Skeletal muscle cell (primary cell): ENCODE data around the gene KRTAP5-11.
"Not testable (repeated sequence)": the region's sequence is repeated elsewhere in the genome, so short reads cannot be mapped to it uniquely, and the experiment has no call there.

ENCODE experiments used
- DNase-seq: peaks from one replicate; pipeline ENCODE4 v3.0.0-alpha.2; 2010; ENCODE audit warnings: low read depth
- H3K4me3 ChIP-seq: 2 replicates; pipeline ENCODE4 v1.5.1; 2011; ENCODE audit warnings: low read depth, mild to moderate bottlenecking, control low read depth, low read length, moderate library complexity

Gene KRTAP5-11

DNA sequence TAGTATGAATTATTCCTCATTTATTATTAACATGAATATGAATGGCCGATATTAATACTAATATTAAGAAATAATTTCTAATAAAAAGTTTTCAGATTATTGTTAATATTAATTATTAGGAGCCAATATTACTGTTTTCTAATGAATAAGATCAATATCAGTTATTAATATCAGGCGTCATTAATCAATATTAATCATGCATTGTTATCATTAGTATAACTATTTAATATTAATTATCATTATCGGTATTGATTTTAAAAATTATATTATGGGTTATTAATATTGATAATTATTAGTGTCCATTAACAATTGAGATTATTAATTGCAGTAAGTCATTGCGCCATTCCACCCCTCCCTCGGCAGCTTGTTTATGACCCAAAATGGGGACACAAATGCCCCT, 3.0 kb upstream of the KRTAP5-11 start:
- not testable (repeated sequence) for H3K4me3 ChIP-seq, DNase-seq

DNA sequence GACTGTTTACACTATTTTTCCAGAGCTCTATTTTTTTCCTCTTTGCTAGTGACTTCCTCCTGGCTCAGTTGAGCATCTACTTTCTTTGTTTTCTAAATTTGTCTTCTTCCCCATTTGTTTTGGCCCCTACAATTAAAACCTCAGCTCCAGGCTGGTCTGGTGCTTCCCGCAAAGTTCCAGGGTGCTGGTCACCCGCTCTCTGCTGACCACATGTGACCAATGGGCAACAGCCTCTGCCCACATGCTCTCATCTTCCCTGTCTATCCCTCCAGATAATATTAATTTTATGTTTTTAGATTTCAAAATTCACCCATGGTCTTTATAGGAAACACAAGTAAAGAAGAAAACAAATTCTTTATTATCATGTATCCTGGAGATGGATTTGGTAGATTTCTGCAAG, 294 bp upstream of the KRTAP5-11 start:
- not testable (repeated sequence) for H3K4me3 ChIP-seq, DNase-seq

DNA sequence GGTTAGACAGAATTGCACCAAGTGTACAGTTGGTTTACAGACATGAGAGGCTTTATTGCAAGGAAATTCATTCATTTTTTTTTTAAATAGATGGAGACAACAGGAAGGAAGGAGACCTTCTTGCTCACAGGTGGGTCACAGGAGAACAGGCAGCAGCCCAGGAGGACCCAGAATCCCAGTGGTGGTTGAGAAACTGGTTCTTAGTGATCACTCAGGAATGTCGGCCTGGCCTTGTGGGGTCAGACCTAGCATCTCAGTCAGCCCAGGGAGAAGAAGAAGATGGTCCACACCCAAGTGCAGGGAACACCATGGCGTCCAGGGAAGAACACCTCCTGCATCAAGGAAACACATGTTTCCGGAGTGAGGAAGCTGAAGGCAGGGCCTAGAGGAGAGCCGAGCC, 849 bp downstream of the KRTAP5-11 start:
- no peak overlapping the region for H3K4me3 ChIP-seq
- DNase-seq = no peak

DNA sequence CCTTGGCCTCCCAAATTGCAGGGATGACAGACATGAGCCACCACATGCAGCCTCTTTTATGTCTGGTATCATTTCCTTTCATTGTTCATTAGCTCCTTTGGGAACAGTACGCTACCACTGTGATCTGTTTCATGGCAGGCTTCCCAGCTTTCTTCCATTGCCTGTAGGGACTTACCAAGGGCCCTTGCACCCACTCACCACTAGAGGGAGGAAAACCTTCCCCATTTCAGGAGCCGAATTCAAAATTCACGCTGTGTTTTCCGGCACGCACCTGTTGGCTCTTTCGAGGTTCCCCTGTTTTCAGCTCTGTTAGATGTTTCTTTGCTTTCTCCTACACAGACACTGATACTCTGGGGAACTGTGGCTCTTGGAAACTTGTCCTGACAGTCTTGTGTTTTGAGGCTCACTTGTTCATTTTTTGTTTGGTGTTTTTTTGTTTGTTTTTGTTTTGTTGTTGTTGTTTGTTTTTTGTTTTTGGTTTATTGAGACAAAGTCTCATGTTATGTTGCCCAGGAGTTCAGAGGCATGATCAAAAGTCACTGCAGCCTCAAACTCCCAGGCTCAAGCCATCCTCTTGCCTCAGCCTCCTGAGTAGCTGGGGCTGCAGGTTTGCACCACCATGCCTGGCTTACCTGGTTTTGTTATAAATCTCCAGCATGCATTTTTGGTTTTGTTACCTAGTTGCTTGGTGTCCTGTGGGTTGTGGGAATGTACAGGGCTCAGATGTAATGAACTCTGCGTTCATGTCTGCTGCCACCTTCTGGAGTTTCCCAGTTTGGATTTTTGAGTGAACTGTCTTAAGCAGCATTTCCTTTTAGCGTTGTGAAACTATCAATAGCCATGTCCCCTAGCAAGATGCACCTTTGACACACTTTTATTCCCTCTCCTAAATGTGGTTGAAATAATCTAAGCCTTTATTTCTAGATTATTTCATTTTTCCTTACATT, 2.3 kb downstream of the KRTAP5-11 start:
- DNase-seq = peak; percentile 45
- H3K4me3 ChIP-seq = no peak overlapping the region

DNA sequence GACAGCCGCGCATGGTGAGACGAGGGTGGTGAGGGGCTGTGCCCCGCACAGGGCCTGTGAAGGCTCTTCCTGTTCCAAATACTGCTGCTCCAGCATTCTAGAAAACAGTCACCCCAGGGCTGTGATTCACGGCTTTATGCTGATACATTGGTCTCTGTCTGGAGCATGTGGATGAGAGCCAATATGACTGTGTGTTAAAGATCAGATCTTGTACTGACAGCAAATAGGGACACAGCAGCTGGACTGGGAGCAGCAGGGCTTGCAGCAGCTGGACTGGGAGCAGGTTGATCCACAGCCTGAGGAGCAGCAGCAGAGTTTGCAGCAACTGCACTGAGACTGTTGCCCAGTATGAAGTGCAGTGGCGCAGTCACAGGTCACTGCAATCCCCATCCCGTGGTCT, 3.2 kb downstream of the KRTAP5-11 start:
- not testable (repeated sequence) for H3K4me3 ChIP-seq, DNase-seq

DNA sequence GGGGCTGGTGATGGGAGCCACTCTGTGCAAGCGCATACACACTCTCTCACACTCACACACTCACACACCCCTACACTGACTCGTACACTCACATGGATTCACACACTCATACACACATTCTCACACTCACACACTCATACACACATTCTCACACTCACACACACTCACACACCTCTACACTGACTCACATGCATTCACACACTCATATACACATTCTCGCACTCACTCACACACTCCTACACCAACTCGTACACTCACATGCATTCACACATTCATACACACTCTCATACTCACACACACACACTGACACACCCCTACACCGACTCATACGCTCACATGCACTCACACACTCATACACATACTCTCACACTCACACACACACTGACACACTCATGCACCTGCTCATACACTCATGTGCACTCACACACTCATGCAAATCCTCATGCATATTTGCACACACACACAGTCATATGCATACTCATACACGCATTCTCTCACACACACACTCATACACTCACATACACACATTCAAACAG, 5.1 kb downstream of the KRTAP5-11 start:
- H3K4me3 ChIP-seq = no peak overlapping the region
- no peak for DNase-seq

DNA sequence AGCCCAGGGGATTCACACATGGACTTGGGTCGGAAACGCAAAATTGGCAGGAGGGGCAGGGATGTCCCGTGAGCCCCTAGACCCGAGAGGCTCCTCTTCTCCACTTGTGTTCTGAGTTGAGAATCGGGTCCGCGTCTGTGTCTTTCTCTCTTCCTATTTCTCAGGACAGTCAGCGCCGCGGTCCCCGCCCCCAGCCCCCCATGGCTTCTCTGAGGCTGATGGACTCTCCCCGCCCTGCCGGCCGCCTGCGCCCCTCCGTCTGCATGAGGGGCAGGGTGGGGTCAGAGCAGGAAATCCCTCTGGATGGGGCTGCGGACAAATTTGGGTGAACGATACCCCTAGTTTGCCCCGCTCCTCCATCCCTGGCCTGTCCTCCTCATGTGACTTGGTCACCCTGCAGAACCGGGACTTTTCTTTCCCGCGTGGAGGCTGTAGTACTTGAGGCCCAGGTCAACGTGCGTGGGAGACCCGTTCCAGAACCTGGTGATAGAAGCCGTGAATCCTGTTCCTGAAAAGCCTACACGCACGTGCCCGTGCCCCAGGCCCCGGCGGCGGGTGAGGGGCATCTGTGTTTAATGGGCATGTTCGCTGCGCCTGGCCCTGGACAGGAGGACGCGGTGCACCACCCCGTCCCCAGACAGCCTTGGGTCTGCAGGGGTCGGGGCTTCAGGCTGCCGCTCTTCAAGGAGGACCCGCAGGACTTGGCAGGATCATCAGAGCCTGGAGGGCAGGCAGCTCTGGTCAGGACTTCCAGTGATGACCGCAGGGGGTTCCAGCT, 5.8 kb downstream of the KRTAP5-11 start:
- not testable (repeated sequence) for DNase-seq

DNA sequence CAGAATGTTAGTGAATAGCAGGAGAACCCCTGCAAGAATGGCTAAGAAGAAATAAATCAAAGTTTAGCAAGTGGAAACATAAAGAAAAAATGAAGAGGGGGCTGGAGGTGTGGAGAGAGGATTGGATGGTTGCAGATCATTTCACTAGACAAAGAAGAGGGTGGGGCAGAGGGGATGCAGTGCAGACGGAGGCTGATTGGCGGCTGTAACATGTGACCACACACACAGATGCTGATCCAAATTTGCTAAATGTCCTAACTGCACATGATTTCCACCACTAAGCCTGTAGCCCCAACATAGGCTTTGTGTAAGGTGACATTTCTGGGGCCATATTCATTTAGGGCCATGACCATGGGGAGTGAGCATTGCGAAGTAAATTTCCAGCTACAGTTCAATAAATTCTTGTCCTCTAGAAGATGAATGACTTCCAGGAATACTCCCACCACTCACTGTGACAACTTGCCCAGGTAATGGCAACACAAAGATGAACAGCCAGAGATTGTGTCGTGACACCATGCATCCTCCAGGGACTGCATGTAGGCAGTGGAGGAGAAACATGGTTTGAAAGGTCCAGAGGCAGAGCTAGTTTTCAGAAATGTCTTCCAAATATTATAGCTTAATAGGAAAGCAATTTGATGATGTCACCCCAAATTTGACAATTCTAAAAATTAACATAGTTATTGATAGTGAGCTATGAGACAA, 6.8 kb downstream of the KRTAP5-11 start:
- no peak overlapping the region for H3K4me3 ChIP-seq
- no peak for DNase-seq

More for the DNA sequence above, 5.8 kb downstream of the KRTAP5-11 start:
- H3K4me3 ChIP-seq = not testable (repeated sequence)

DNA sequence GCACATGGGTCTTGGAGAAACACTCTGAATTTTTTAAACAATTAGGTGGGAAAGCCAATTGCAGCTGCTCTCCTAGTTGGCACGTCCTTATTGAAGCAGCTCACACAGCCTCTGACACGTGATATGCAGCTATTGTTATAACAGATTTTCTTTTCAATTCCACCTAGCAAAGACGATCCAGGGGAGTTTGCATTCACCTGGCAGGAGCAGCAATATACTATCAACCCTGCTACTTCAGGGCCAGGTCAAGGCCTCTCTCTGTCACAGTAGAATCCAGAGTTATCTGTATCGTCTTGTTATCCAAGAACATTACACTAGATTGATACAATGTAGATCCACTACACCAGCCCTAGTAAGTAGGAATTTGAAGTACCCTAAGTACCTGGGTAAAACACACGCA, 8.3 kb downstream of the KRTAP5-11 start:
- no peak for DNase-seq
- H3K4me3 ChIP-seq = no peak overlapping the region

DNA sequence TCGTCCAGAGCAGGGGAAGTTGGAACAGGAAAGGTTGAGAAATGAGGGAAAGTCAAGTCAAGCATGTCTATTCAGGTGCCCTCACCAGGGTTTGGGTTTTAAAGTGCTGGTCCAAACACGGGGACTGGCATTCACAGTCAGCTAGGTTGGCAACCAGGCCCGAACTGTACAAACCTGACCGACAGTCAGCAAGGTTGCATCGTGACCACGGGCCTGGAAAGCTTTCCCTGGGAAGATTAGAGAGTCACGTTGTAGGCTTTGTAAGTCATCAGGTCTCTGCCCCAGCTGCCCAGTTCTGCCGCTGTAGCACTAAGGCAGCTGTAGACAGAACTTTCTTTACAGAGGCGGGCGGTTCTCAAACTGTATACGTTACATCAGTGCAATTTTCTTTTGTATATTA, 9.9 kb downstream of the KRTAP5-11 start:
- no peak overlapping the region for H3K4me3 ChIP-seq
- DNase-seq = no peak

DNA sequence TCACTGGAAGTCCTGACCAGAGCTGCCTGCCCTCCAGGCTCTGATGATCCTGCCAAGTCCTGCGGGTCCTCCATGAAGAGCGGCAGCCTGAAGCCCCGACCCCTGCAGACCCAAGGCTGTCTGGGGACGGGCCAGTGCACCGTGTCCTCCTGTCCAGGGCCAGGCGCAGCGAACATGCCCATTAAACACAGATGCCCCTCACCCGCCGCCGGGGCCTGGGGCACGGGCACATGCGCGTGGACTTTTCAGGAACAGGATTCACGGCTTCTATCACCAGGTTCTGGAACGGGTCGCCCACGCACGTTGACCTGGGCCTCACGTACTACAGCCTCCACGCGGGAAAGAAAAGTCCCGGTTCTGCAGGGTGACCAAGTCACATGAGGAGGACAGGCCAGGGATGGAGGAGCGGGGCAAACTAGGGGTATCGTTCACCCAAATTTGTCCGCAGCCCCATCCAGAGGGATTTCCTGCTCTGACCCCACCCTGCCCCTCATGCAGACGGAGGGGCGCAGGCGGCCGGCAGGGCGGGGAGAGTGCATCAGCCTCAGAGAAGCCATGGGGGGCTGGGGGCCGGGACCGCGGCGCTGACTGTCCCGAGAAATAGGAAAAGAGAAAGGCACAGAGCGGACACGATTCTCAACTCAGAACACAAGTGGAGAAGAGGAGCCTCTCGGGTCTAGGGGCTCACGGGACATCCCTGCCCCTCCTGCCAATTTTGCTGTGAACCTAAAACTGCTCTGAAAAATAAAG, 11.4 kb downstream of the KRTAP5-11 start:
- not testable (repeated sequence) for H3K4me3 ChIP-seq, DNase-seq

DNA sequence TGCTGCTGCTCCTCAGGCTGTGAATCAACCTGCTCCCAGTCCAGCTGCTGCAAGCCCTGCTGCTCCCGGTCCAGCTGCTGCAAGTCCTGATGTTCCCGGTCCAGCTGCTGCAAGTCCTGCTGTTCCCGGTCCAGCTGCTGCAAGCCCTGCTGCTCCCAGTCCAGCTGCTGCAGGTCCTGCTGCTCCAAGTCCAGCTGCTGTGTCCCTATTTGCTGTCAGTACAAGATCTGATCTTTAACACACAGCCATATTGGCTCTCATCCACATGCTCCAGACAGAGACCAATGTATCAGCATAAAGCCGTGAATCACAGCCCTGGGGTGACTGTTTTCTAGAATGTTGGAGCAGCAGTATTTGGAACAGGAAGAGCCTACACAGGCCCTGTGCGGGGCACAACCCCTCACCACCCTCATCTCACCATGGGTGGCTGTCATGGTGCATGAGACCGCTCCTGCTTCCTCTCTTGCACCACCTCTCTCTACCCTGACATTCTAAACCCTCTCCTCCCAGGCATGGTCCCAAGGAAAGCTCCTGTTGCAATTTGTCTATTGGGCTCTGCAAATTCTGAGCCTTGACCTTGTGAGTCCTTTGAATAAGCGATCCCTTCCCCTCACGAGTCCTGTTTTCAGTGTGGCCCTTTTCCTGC, 13.8 kb downstream of the KRTAP5-11 start:
- no peak for DNase-seq
- H3K4me3 ChIP-seq = no peak overlapping the region

DNA sequence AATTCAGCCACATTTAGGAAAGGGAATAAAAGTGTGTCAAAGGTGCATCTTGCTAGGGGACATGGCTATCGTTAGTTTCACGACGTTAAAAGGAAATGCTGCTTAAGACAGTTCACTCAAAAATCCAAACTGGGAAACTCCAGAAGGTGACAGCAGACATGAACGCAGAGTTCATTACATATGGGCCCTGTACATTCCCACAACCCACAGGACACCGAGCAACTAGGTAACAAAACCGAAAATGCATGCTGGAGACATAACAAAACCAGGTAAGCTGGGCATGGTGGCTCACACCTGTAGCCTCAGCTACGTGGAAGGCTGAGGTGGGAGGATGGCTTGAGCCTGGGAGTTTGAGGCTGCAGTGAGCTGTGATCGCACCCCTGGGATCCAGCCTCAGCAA, 15.0 kb downstream of the KRTAP5-11 start:
- DNase-seq, H3K4me3 ChIP-seq: not testable (repeated sequence)

DNA sequence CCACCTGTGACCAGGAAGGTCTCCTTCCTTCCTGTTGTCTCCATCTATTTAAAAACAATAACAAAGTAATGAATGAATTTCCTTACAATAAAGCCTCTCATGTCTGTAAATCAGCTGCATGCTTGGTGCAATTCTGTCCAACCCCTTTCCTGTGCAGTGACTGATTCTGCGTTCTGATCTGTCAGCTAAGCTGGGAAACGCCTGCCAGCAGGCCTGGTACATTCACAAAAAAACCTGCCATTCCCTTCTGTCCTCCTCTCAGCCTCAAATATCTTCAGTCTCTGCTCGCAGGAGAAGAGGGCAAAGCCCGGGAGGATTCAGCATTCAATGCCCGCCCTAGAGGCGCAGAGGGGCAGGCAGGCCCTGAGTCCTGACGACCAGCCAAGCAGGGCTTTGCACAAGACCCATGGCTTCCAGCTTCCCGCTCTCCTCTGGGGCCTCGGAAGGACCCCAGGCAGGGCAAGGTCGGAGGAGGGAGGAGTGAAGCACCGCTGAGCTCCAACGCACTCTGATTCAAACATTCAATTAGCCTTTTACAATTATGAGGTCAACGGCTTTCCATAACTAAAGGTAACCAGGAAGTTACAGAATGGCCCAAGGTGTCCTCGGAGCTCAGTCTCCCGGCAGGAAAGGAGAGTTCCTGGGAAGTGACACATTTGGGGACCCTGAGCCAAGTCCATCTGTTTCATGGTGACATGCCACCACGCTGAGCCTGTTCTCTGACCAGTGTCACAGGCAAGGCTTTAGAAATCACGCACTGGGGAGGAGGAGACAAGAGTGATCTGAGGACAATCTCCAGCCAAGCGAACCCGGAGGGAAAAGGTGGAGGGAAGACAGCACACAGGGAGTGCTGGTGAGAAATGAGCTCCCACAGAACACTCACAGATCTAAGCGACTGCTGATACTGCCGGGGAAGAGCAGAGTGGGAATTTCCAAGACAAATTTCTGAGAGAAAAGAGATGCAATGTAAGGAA, 15.8 kb downstream of the KRTAP5-11 start:
- not testable (repeated sequence) for H3K4me3 ChIP-seq, DNase-seq

DNA sequence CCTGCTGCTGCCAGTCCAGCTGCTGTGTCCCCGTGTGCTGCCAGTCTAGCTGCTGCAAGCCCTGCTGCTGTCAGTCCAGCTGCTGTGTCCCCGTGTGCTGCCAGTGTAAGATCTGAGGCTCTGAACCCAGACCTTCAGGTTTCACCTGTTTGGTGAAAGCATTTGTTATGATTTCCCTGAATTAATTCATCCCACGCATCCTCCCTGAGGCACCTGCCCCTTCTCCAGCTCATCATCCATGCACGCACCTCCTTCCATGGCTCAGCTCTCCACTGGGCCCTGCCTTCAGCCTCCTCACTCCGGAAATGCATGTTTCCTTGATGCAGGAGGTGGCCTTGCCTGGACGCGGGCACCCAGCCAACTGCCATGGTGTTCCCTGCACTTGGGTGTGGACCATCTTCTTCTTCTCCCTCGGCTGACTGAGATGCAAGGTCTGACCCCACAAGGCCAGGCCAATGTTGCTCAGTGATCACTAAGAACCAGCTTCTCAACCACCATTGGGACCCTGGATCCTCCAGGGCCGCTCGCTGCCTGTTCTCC, 16.5 kb downstream of the KRTAP5-11 start:
- H3K4me3 ChIP-seq = no peak overlapping the region
- DNase-seq = no peak

DNA sequence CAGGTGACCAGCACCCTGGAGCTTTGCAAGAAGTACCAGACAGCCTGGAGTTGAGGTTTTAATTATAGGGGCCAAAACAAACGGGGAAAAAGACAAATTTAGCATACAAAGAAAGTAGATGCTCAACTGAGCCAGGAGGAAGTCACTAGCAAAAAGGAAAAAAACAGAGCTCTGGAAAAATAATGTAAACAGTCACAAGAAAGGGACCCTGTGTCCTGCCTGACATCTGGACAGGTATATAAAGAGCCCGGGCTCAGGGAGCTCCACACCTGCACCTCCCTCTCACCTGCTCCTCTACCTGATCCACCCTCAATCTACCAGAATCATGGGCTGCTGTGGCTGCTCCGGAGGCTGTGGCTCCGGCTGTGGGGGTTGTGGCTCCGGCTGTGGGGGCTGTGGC, 17.4 kb downstream of the KRTAP5-11 start, which contains the start of gene KRTAP5-10:
TSS of gene KRTAP5-10 (plus strand) at position 301 of the 400 bp plus-strand sequence. CDS start at position 326, 25 bp downstream.
- DNase-seq = no peak
- H3K4me3 ChIP-seq = no peak within 1 kb of the TSS

DNA sequence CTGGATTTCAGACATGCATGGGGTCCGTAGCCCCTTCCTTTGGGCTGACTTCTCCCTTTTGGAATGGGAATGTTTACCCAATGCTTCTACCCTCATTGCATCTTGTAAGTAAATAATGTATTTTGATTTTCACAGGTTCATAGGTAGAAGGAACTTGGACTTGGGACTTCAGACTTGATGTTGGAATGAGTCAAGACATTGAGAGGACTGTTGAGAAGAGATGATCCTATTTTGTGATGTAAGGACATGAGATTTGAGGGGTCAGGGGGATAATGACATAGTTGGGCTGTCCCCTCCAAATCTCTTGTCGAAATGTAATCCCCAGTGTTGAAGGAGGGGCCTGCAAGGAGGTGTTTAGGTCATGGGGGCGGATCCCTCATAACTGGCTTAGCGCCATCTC, 18.2 kb downstream of the KRTAP5-11 start:
- no peak for DNase-seq
- H3K4me3 ChIP-seq = no peak overlapping the region
